HuH-7 (cell line): ENCODE results near the gene HEXD.
A peak's percentile ranks its signal among the peaks of the same experiment; 100 is the strongest.
"Not testable (repeated sequence)": the region's sequence is repeated elsewhere in the genome, so short reads cannot be mapped to it uniquely, and the experiment has no call there.

ENCODE experiments used
- DNase-seq: peaks from one replicate; pipeline ENCODE4 v3.0.0; 2011; ENCODE audit warnings: low spot score

Gene HEXD

DNA sequence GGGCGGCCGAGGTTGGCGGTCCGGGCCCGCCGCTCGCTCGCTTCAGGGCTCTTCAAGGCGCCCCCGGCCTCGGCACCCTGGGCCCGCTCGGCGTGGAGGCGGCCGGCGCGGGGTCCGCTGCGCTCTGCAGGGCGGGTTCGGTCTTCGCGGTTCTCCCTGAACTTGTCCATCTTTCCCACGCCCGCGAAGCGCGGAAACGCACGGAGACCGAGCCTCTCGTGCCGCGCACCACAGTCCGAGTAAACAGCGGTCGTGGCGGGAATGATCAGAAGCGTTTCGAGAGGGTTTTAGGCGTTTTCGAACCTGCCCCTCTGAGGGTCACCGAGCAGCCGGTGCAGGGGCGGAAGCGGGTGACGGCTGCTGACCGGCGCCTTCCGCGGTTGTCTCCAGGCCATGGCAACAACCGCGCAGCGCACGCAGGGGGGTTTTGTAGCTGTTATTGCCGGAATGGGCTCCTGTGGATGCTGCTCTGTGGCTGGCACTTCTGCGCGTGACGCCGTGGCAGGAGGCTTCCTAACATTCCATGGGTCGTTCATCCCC lies 40.8 kb downstream of the HEXD start:
- no peak for DNase-seq

GRCh38 chr17:82459936-82460335 lies 41.8 kb downstream of the HEXD start:
- not testable (repeated sequence) for DNase-seq

DNA sequence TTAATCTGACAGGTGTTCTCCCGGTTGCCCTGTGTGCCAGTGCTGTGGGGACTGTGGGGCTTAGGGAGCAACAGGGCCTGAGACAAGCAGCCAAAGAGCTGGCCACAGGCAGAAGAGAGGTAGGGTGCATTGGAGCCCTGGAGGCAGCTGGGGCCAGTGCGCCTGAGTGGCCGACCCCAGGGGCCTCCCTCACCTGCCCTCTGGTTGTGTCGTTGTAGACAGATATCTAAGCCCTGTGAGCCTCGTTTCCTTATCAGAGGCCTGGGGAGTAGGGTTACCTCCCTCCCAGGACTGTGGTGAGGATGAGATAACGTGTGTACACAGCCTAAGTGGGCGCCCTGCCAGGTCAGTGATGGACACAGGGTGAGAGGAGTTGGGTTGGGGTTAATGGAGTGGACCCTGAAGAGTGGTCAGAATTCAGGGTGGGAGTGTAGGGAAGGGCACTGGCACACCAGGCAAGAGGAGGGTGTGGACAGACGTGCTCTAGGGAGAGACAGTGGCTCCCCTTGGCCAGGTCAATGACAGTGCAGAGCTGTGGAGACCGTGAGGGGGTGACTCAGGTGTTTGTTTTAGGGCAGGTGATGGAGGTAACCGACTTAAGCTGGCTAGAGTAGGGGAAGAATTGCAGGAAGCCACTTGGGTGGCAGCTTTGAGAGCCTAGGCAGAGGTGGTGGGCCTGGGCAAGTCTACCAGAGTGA lies 43.8 kb downstream of the HEXD start:
- peak; percentile 86 for DNase-seq

GRCh38 chr17:82463391-82463790 lies 45.2 kb downstream of the HEXD start:
- no peak for DNase-seq

DNA sequence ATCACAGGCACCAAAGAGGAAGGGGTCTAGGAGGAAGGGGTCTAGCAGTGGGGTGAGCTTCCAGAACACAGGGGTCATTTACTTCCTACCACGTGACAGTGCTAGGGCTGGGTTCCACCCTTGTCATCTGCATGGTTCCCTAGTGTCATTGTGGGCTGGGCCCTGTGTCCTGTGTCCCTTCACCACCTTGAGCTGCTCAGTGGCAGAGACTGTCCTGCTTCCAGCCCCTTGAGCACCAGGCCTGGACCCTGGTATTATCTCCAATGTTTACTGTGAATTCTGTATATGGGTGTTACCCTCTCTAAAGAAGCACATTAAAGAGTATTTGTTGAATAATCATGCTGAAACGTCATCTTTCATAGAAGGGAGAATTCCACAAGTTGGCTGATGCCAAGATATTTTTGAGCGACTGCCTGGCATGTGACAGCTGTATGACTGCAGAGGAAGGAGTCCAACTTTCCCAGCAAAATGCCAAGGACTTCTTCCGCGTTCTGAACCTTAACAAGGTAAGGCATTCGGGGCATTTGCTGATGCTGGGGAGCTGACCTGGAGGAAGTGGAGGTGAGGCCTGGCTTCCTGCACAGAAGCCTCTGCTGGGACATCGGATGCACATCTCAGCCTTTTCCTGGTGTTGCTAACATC lies 45.9 kb downstream of the HEXD start:
- DNase-seq = no peak

- DNase-seq = no peak
Observed at GRCh38 chr17:82464567-82464929, 46.4 kb downstream of the HEXD start.

DNA sequence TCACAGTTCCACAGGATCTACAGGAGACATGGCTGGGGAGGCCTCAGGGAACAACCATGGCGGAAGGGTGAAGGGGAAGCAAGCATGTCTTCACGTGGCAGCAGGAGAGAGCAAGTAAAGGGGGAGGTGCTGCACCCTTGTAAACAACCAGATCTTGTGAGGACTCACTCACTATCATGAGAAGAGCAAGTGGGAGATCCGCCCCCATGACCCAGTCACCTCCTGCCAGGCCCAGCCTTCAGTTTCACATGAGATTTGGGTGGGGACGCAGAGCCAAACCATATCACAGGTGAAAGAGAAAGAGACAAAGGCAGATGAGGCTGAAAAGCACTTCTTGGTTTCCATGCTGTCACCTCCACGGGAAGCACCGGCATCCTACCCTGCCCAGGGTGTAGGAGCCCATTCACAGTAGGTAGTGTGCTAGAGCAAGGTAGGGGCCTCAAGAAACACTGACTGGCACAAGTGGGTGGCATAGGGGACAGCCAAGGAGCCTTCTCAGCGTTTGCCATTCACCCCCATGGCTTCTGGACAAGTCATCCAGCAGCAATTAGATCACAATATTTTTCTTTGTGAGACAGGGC lies 47.0 kb downstream of the HEXD start:
- no peak for DNase-seq

DNA sequence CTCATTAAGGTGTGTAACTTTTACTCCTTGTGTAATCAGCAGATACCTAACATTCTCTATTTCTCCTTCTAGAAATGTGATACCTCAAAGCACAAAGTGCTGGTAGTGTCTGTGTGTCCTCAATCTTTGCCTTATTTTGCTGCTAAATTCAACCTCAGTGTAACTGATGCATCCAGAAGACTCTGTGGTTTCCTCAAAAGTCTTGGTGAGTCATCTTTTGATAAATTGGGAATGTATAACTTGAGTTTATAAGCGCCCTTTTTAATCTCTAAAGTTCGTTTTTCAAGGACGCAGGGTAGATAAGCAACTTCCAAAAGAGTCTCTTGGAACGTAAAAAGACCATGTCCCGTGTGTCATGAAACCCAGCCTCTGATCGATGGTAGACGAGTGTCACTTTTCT lies 50.5 kb downstream of the HEXD start:
- no peak for DNase-seq

GRCh38 chr17:82470065-82470464 lies 51.9 kb downstream of the HEXD start:
- DNase-seq = no peak

GRCh38 chr17:82474223-82475010 lies 56.3 kb downstream of the HEXD start:
- DNase-seq = no peak

DNA sequence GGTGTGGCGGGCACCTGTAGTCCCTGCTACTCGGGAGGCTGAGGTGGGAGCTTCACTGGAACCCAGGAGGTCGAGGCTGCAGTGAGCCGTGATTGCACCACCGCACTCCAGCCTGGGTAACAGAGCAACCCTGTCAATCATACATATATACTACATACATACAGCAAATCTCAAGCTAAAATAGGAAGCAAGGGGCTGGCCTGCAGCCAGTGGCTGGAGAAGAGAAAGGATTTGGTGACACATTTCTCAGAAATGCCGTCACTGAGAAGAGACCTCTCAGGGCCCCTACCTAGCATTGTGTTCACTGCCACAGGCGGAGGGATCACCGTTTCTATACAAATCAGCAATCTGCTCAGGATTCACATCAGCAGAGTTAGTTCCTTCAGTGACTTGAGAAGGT lies 57.3 kb downstream of the HEXD start:
- no peak for DNase-seq

DNA sequence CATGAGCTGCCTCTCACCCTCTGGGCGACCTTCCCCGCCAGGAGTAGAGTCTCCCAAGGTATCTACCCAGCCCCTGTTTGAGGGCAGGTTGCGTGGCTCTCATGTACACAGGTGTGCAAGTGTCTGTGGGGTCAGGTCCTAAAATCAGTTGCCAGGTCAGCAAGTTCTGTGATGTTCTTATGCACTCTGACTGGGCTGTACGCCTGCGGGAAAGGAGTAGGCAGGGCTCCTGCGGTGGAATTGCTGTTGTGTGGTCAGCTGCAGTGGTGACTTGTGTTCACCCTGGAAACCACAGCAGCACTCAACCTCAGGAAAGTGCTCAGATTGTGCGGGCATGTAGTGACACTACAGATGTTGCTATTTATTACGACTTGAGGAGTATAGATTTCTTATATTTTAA lies 59.8 kb downstream of the HEXD start:
- no peak for DNase-seq

- no peak for DNase-seq
Observed at GRCh38 chr17:82479602-82480001, 61.5 kb downstream of the HEXD start.

DNA sequence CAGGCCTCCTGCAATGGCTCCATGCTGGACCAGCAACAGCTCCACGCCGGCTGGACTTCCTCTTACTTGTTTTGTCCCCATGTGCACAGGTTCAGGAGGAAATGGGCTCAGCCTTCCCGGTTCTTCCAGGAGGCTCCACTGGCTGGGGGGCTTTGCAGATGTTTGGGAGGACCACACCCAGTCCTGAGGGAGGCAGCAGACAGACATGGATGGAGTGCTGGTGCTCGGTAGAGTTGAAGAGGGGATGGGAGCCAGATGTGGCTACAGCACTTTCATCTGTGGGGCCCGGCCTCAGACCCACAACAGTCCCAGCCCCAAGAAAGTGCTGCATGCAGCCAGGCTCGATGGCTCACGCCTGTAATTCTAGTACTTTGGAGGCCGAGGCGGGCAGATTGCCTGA lies 62.2 kb downstream of the HEXD start:
- DNase-seq = no peak

DNA sequence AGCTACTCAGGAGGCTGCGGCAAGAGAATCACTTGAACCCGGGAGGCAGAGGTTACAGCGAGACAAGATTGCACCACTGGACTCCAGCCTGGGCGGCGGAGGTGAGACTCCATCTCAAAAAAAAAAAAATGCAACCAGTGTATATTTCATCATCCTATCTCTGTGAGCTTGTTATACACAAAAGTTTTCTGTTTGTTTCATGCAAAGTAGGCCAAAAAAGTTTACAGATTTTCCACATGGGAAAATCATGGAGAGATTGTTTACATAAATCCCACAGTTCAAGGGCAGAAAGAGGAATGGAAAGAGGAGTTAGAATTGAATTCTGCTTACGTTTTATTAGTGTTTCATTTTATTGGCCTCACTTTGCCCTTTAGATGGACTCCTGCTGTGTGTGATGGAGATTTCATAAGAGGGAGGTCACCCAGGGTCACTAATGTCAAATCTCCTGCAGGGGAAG lies 65.1 kb downstream of the HEXD start:
- DNase-seq = no peak

- no peak for DNase-seq
Observed at GRCh38 chr17:82483836-82484235, 65.7 kb downstream of the HEXD start.

- no peak for DNase-seq
Observed at GRCh38 chr17:82486231-82487094, 68.3 kb downstream of the HEXD start.

GRCh38 chr17:82487910-82488309 lies 69.8 kb downstream of the HEXD start:
- DNase-seq = no peak

DNA sequence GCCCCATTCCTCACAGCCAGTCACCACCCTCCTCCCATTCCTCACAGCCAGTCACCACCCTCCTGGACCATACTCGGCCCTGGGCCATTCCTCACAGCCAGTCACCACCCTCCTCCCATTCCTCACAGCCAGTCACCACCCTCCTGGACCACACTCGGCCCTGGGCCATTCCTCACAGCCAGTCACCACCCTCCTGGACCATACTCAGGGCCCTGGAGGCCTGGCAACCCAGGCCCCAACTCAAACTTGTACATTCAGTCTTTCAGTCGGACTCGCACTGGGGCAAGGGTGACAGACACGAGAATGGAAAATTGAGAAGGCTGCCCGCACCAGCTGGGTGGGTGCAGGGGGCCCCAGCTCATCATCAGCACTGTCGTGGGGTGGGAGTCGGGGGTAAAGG lies 71.0 kb downstream of the HEXD start:
- DNase-seq = no peak

DNA sequence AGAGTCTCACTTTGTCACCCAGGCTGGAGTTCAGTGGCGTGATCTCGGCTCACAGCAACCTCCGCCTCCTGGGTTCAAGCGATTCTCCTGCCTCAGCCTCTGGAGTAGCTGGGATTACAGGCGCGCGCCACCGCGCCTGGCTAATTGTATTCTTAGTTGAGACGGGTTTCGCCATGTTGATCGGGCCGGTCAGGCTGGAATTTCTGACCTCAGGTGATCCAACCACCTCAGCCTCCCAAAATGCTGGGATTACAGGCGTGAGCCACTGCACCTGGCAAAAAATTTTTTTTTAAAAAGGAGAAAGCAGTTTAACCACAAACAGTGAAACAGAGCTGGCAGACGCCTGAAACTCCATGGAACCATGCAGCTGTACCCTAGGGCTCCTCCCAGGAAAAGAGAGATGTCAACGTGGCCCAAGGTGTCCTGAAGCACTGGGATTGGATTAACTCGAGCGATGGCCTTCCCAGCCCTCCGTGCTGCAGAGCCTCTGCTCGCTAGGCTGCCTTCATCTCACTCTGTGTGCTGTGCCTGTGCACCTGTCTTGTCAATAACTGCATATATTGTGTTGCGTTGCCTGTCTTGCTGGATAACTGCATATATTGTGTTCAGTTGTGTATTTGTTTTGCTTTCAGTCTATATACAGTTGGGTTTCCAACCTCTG lies 71.8 kb downstream of the HEXD start:
- no peak for DNase-seq
